IMR-90 (cell line): ENCODE data around the gene ZNF550. TPM values are rescaled to one million over a fixed set of nuclear protein-coding genes. Genes with fewer than 3 reads are reported as not detected.
A peak's percentile ranks its signal among the peaks of the same experiment; 100 is the strongest.

Experiments used
- ATAC-seq: fragments of 200-7000 bp; cut with Tn5 transposase; 2 replicates; pipeline ENCODE4 v1.9.1; 2020; ENCODE audit warnings: low read depth, mild to moderate bottlenecking, moderate library complexity
- BruUV-seq: library from RNA; stranded (reverse); fragments of 400-500 nt; replicated peaks from 2 replicates; lab custom pipeline; 2021; lab: Mats Ljungman, UMichigan
- CTCF ChIA-PET: fragments of 300-600 bp; formaldehyde crosslinking; extraction: SDS; loops from one replicate; lab custom pipeline; 2021; ENCODE audit warnings: antibody characterized with exemption; lab: Yijun Ruan, JAX
- POLR2A ChIA-PET: fragments of 300-600 bp; sonication (Branson Sonifier 250); formaldehyde crosslinking; loops from one replicate; lab custom pipeline; 2022; ENCODE audit warnings: antibody characterized with exemption; ENCODE audit not compliant: unreplicated experiment; lab: Charles Lee
- DNase-seq: peaks from one replicate; pipeline ENCODE4 v3.0.0; 2013
- H2AFZ ChIP-seq: replicated peaks from 2 replicates; pipeline ENCODE3; 2013; ENCODE audit warnings: low read length, mild to moderate bottlenecking; ENCODE audit not compliant: poor library complexity
- H2AK5ac ChIP-seq: 2 replicates; pipeline ENCODE4 v1.6.1; 2013; ENCODE audit warnings: low read depth, low read length, inconsistent platforms
- H2AK9ac ChIP-seq: replicated peaks from 2 replicates; pipeline ENCODE3; 2013; ENCODE audit warnings: mild to moderate bottlenecking, low read depth, low read length, moderate library complexity; ENCODE audit not compliant: poor library complexity
- H2BK120ac ChIP-seq: 2 replicates; pipeline ENCODE4 v1.6.1; 2013; ENCODE audit warnings: low read depth, low read length, inconsistent platforms
- H2BK15ac ChIP-seq: 3 replicates; pipeline ENCODE4 v1.6.1; 2013; ENCODE audit warnings: low read depth, low read length, inconsistent platforms
- H2BK20ac ChIP-seq: 2 replicates; pipeline ENCODE4 v1.6.1; 2013; ENCODE audit warnings: low read depth, mild to moderate bottlenecking, inconsistent platforms, low read length, moderate library complexity
- H2BK5ac ChIP-seq: 2 replicates; pipeline ENCODE4 v1.6.1; 2013; ENCODE audit warnings: mild to moderate bottlenecking, low read depth, low read length, inconsistent platforms; ENCODE audit not compliant: poor library complexity, severe bottlenecking
- H3K14ac ChIP-seq: replicated peaks from 2 replicates; pipeline ENCODE4 v1.6.1; 2013; ENCODE audit warnings: low read depth, low read length, inconsistent platforms
- H3K18ac ChIP-seq: 2 replicates; pipeline ENCODE4 v1.6.1; 2013; ENCODE audit warnings: low read depth, low read length, control low read depth
- H3K23ac ChIP-seq: 2 replicates; pipeline ENCODE4 v1.6.1; 2013; ENCODE audit warnings: low read depth, low read length, inconsistent platforms
- H3K27ac ChIP-seq: 2 replicates; pipeline ENCODE4 v1.5.1; 2013; ENCODE audit warnings: mild to moderate bottlenecking, control low read depth, low read length; ENCODE audit not compliant: insufficient read depth
- H3K27me3 ChIP-seq: 2 replicates; pipeline ENCODE4 v1.6.1; 2013; ENCODE audit warnings: low read length; ENCODE audit not compliant: control insufficient read depth, insufficient read depth
- H3K36me3 ChIP-seq: 2 replicates; pipeline ENCODE4 v1.6.1; 2013; ENCODE audit warnings: low read length, mixed read lengths; ENCODE audit not compliant: control insufficient read depth, insufficient read depth
- H3K4ac ChIP-seq: 2 replicates; pipeline ENCODE4 v1.6.1; 2013; ENCODE audit warnings: low read depth, low read length, inconsistent platforms
- H3K4me1 ChIP-seq: 2 replicates; pipeline ENCODE4 v1.6.1; 2013; ENCODE audit warnings: low read length, mixed read lengths; ENCODE audit not compliant: control insufficient read depth, insufficient read depth
- H3K4me2 ChIP-seq: 2 replicates; pipeline ENCODE4 v1.6.1; 2013; ENCODE audit warnings: low read depth, mild to moderate bottlenecking, control low read depth, low read length, moderate library complexity
- H3K4me3 ChIP-seq: 2 replicates; pipeline ENCODE4 v1.5.1; 2013; ENCODE audit warnings: low read depth, mild to moderate bottlenecking, control low read depth, low read length, moderate library complexity; ENCODE audit not compliant: insufficient read depth
- H3K56ac ChIP-seq: 2 replicates; pipeline ENCODE4 v1.6.1; 2013; ENCODE audit warnings: low read length, inconsistent platforms; ENCODE audit not compliant: insufficient read depth; ENCODE audit errors: extremely low read depth
- H3K79me1 ChIP-seq, 2 experiments: 2 replicates each; pipeline ENCODE4 v1.6.1; 2013; ENCODE audit warnings: low read length in 2 of 2, inconsistent platforms in 1 of 2, low read depth in 1 of 2
- H3K9ac ChIP-seq: 2 replicates; pipeline ENCODE4 v1.6.1; 2013; ENCODE audit warnings: low read depth, low read length, control low read depth
- H3K9me1 ChIP-seq: 2 replicates; pipeline ENCODE4 v1.6.1; 2013; ENCODE audit warnings: low read length, inconsistent platforms; ENCODE audit not compliant: insufficient read depth
- H3K9me3 ChIP-seq: 2 replicates; pipeline ENCODE4 v1.6.1; 2013; ENCODE audit warnings: low read length; ENCODE audit not compliant: control insufficient read depth, insufficient read depth
- H4K20me1 ChIP-seq: 2 replicates; pipeline ENCODE4 v1.6.1; 2013; ENCODE audit warnings: low read length, inconsistent platforms; ENCODE audit not compliant: insufficient read depth
- H4K5ac ChIP-seq: 2 replicates; pipeline ENCODE4 v1.6.1; 2013; ENCODE audit warnings: mild to moderate bottlenecking, low read depth, low read length, control low read depth
- H4K8ac ChIP-seq, 2 experiments: 2 replicates each; pipeline ENCODE4 v1.6.1; 2013; ENCODE audit warnings: low read depth in 2 of 2, low read length in 2 of 2, control low read depth in 1 of 2, inconsistent platforms in 1 of 2
- H4K91ac ChIP-seq: 2 replicates; pipeline ENCODE4 v1.6.1; 2013; ENCODE audit warnings: low read depth, low read length, inconsistent platforms; ENCODE audit not compliant: insufficient read depth
- BHLHE40 ChIP-seq: fragments of 150-350 bp; IDR thresholded peaks from 2 replicates; pipeline ENCODE4 v1.6.1; 2016; ENCODE audit warnings: mild to moderate bottlenecking, low read depth, low read length
- CEBPB ChIP-seq: IDR thresholded peaks from 2 replicates; pipeline ENCODE4 v1.6.1; 2012; ENCODE audit warnings: low read depth, low read length, improper control_type of control experiment
- CHD1 ChIP-seq: IDR thresholded peaks from 2 replicates; pipeline ENCODE4 v1.6.1; 2012; ENCODE audit warnings: low read depth, low read length, improper control_type of control experiment
- FOS ChIP-seq: fragments of 150-350 bp; IDR thresholded peaks from 2 replicates; pipeline ENCODE4 v1.6.1; 2016; ENCODE audit warnings: low read depth, low read length
- MAFK ChIP-seq: IDR thresholded peaks from 2 replicates; pipeline ENCODE4 v1.6.1; 2012; ENCODE audit warnings: low read depth, low read length, improper control_type of control experiment
- MAZ ChIP-seq: IDR thresholded peaks from 2 replicates; pipeline ENCODE4 v1.6.1; 2012; ENCODE audit warnings: low read depth, mild to moderate bottlenecking, low read length, improper control_type of control experiment, moderate library complexity, borderline replicate concordance
- MXI1 ChIP-seq: IDR thresholded peaks from 2 replicates; pipeline ENCODE4 v1.6.1; 2012; ENCODE audit warnings: low read depth, mild to moderate bottlenecking, low read length, moderate library complexity, borderline replicate concordance
- NFE2L2 ChIP-seq: fragments of 150-350 bp; IDR thresholded peaks from 2 replicates; pipeline ENCODE4 v1.6.1; 2016; ENCODE audit warnings: low read depth, mild to moderate bottlenecking, low read length
- POLR2A ChIP-seq: IDR thresholded peaks from 2 replicates; pipeline ENCODE4 v1.6.1; 2012; ENCODE audit warnings: mild to moderate bottlenecking, low read depth, low read length
- RAD21 ChIP-seq: IDR thresholded peaks from 2 replicates; pipeline ENCODE4 v1.6.1; 2012; ENCODE audit warnings: low read length, improper control_type of control experiment
- RCOR1 ChIP-seq: IDR thresholded peaks from 2 replicates; pipeline ENCODE4 v1.6.1; 2012; ENCODE audit warnings: mild to moderate bottlenecking, low read length, improper control_type of control experiment; ENCODE audit not compliant: insufficient replicate concordance
- RFX5 ChIP-seq: IDR thresholded peaks from 2 replicates; pipeline ENCODE4 v1.8.0; 2012; ENCODE audit warnings: low read depth, mild to moderate bottlenecking, low read length, moderate library complexity
- SMC3 ChIP-seq: fragments of 150-350 bp; IDR thresholded peaks from 2 replicates; pipeline ENCODE4 v1.6.1; 2016; ENCODE audit warnings: low read depth, mild to moderate bottlenecking, antibody characterized with exemption, low read length, moderate library complexity
- USF2 ChIP-seq: fragments of 150-350 bp; IDR thresholded peaks from 2 replicates; pipeline ENCODE4 v1.6.1; 2017; ENCODE audit warnings: mild to moderate bottlenecking, antibody characterized with exemption, low read length, low read depth
- WGBS, 2 experiments: methylation state at CpG; one replicate each; pipeline versions ENCODE4 v1.1.5 to v1.1.7; 2013; ENCODE audit warnings: missing lambda C conversion rate in 2 of 2; ENCODE audit not compliant: insufficient read length in 1 of 2; ENCODE audit errors: extremely low coverage in 2 of 2; 5-methylcytosine and 5-hydroxymethylcytosine counted together
- dilution Hi-C: fragments of 300-500 bp; cut with HindIII; formaldehyde crosslinking; loops from one replicate; pipeline ENCODE4 v1.14.3; 2018; ENCODE audit warnings: low sequenced_read_pairs; ENCODE audit not compliant: unreplicated experiment
- in situ Hi-C: fragments of 300-500 bp; cut with MboI; formaldehyde crosslinking; loops from 3 replicates; pipeline ENCODE4 v1.14.3; 2019; ENCODE audit warnings: low sequenced_read_pairs, inconsistent platforms, mixed read lengths
- intact Hi-C: fragments of 100-400 bp; cut with micrococcal nuclease; formaldehyde crosslinking; loops from 2 replicates; pipeline ENCODE4 v1.10.0; 2022
- polyA plus RNA-seq, 3 experiments: library from polyadenylated mRNA; depleted of rRNA; stranded (reverse); fragments of >200 nt; gene quantifications; 2 replicates each; pipeline ENCODE4 v1.2.3, GENCODE V29; 2012; ENCODE audit warnings: low replicate concordance in 1 of 3
- total RNA-seq: library from RNA; depleted of rRNA; stranded (reverse); fragments of >200 nt; gene quantifications from 2 replicates; pipeline ENCODE4 v1.2.3, GENCODE V29; 2012
- TF ChIP-seq, protein P1 (sequence below): conservative IDR thresholded peaks from 2 replicates; pipeline ENCODE4 v1.5.1; 2012; ENCODE audit warnings: mild to moderate bottlenecking, low read depth, low read length, improper control_type of control experiment
- TF ChIP-seq, protein P2 (sequence below): fragments of 150-350 bp; IDR thresholded peaks from 2 replicates; pipeline ENCODE4 v1.6.1; 2016; ENCODE audit warnings: low read depth, mild to moderate bottlenecking, low read length, moderate library complexity, borderline replicate concordance

The ZNF550 gene
- total and polyA plus RNA-seq, 2 of the 4 experiments (the other 2 are of a cell fraction) = 5.7 to 12.5 TPM

GRCh38 chr19:57512845-57513244 lies 46.8 kb downstream of the ZNF550 start:
- no peak overlapping the region for H4K5ac ChIP-seq
- H4K8ac ChIP-seq = no peak overlapping the region
- no peak overlapping the region for H2AK9ac ChIP-seq
- no peaks in the 10 kb centered on the region; a peak in 1 of 4 replicates for H3K79me1 ChIP-seq
- no peak overlapping the region for H3K27ac ChIP-seq
- H4K20me1 ChIP-seq = no peaks in the 10 kb centered on the region
- H3K23ac ChIP-seq = no peak overlapping the region
- no peaks in the 10 kb centered on the region for H3K9me1 ChIP-seq
- dilution Hi-C loops = no loop called here
- no peak overlapping the region for H2BK15ac ChIP-seq
- BruUV-seq = no TSS peak
- H3K9me3 ChIP-seq = peaks cover 32% of the 10 kb centered on the region
- CTCF ChIA-PET = no interaction called here
- H2BK120ac ChIP-seq = no peak overlapping the region
- no peak overlapping the region for H3K4me3 ChIP-seq
- H2BK5ac ChIP-seq = no peak overlapping the region
- H3K56ac ChIP-seq = no peak overlapping the region
- no peak overlapping the region for H3K18ac ChIP-seq
- DNase-seq (peak; percentile 34), ATAC-seq (no peak)
- no peak overlapping the region for H3K4ac ChIP-seq
- intact Hi-C loops = no loop called here
- H3K4me1 ChIP-seq = no peaks in the 10 kb centered on the region
- H3K14ac ChIP-seq = no peak overlapping the region
- TF ChIP-seq RFX5 (no peak), SMC3 (no peak), NFE2L2 (no peak), RAD21 (no peak), FOS (no peak), MXI1 (no peak), BHLHE40 (no peak), MAFK (no peak), MAZ (no peak), USF2 (no peak), CEBPB (no peak), CHD1 (no peak), POLR2A (no peak), RCOR1 (no peak)
- TF ChIP-seq, protein P1, sequence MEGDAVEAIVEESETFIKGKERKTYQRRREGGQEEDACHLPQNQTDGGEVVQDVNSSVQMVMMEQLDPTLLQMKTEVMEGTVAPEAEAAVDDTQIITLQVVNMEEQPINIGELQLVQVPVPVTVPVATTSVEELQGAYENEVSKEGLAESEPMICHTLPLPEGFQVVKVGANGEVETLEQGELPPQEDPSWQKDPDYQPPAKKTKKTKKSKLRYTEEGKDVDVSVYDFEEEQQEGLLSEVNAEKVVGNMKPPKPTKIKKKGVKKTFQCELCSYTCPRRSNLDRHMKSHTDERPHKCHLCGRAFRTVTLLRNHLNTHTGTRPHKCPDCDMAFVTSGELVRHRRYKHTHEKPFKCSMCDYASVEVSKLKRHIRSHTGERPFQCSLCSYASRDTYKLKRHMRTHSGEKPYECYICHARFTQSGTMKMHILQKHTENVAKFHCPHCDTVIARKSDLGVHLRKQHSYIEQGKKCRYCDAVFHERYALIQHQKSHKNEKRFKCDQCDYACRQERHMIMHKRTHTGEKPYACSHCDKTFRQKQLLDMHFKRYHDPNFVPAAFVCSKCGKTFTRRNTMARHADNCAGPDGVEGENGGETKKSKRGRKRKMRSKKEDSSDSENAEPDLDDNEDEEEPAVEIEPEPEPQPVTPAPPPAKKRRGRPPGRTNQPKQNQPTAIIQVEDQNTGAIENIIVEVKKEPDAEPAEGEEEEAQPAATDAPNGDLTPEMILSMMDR = no peak
- TF ChIP-seq, protein P2, sequence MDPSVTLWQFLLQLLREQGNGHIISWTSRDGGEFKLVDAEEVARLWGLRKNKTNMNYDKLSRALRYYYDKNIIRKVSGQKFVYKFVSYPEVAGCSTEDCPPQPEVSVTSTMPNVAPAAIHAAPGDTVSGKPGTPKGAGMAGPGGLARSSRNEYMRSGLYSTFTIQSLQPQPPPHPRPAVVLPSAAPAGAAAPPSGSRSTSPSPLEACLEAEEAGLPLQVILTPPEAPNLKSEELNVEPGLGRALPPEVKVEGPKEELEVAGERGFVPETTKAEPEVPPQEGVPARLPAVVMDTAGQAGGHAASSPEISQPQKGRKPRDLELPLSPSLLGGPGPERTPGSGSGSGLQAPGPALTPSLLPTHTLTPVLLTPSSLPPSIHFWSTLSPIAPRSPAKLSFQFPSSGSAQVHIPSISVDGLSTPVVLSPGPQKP = no peak
- H3K9ac ChIP-seq = no peak overlapping the region
- WGBS, 2 experiments = 100% methylated on average over 1 of the region's 6 CpGs; no CpG with 5 or more reads in 1 of the 2 experiments
- POLR2A ChIA-PET = no interaction called here
- H4K91ac ChIP-seq = no peak overlapping the region
- H2BK20ac ChIP-seq = no peak overlapping the region
- no peaks in the 10 kb centered on the region for H3K27me3 ChIP-seq
- in situ Hi-C loops = no loop called here
- no peak overlapping the region for H2AK5ac ChIP-seq
- peaks cover 31% of the 10 kb centered on the region for H3K36me3 ChIP-seq
- H2AFZ ChIP-seq = no peak overlapping the region
- H3K4me2 ChIP-seq = no peak overlapping the region
